CD4-positive, alpha-beta T cell (primary cell): Measurements from ENCODE around the gene CACNA2D3. TPM values are rescaled to one million over a fixed set of nuclear protein-coding genes. Genes with fewer than 3 reads are reported as not detected.

Source experiments
- ATAC-seq: fragments of 200-7000 bp; cut with Tn5 transposase; one replicate; pipeline ENCODE4 v1.10.0; 2022; ENCODE audit warnings: mild to moderate bottlenecking; ENCODE audit not compliant: poor library complexity
- CTCF ChIA-PET: fragments of 350-600 bp; sonication (Branson Sonifier 250); formaldehyde crosslinking; loops from one replicate; lab custom pipeline; 2021; ENCODE audit warnings: antibody characterized with exemption, inconsistent platforms; lab: Charles Lee
- POLR2A ChIA-PET: fragments of 350-600 bp; sonication (Branson Sonifier 250); formaldehyde crosslinking; loops from one replicate; lab custom pipeline; 2021; ENCODE audit warnings: antibody characterized with exemption, inconsistent platforms; lab: Charles Lee
- DNase-seq, 14 experiments: peaks; one replicate each; pipeline ENCODE4 v3.0.0-alpha.2; 2013 to 2020; ENCODE audit warnings: mixed read lengths in 2 of 14
- H3K27ac ChIP-seq, 2 donors: one replicate each; pipeline versions ENCODE4 v1.5.1 to v1.7.0; 2013; ENCODE audit warnings: low read length in 2 of 2, low read depth in 1 of 2, mild to moderate bottlenecking in 1 of 2
- H3K27me3 ChIP-seq, 2 experiments: 1 replicate in 1 of 2; 2 replicates in 1 of 2; pipeline versions ENCODE4 v1.6.1 to v1.7.0; 2013; ENCODE audit warnings: low read length in 2 of 2, control low read depth in 1 of 2, mild to moderate bottlenecking in 1 of 2, moderate library complexity in 1 of 2; ENCODE audit not compliant: insufficient read depth in 2 of 2, control insufficient read depth in 1 of 2
- H3K36me3 ChIP-seq: one replicate; pipeline ENCODE4 v1.6.1; 2013; ENCODE audit warnings: low read length, control low read depth; ENCODE audit not compliant: insufficient read depth
- H3K4me1 ChIP-seq: one replicate; pipeline ENCODE4 v1.6.1; 2013; ENCODE audit warnings: low read length, control low read depth; ENCODE audit not compliant: insufficient read depth
- H3K4me3 ChIP-seq: one replicate; pipeline ENCODE4 v1.5.1; 2013; ENCODE audit warnings: mild to moderate bottlenecking, low read length, moderate library complexity
- H3K9me3 ChIP-seq, 2 experiments: 1 replicate in 1 of 2; 2 replicates in 1 of 2; pipeline versions ENCODE4 v1.6.1 to v1.7.0; 2013; ENCODE audit warnings: low read length in 2 of 2, mild to moderate bottlenecking in 2 of 2, control low read depth in 1 of 2, moderate library complexity in 1 of 2; ENCODE audit not compliant: control insufficient read depth in 1 of 2, insufficient read depth in 1 of 2
- H3K27ac Mint-ChIP-seq: one replicate; pipeline ENCODE4 v1.8.0; 2020; ENCODE audit warnings: mixed read lengths
- H3K27me3 Mint-ChIP-seq: one replicate; pipeline ENCODE4 v1.8.0; 2021; ENCODE audit warnings: mixed read lengths
- H3K36me3 Mint-ChIP-seq: one replicate; pipeline ENCODE4 v1.8.0; 2021; ENCODE audit warnings: low read depth, mixed read lengths
- H3K4me1 Mint-ChIP-seq: one replicate; pipeline ENCODE4 v1.8.0; 2021; ENCODE audit warnings: low read depth, mixed read lengths
- H3K4me3 Mint-ChIP-seq: one replicate; pipeline ENCODE4 v1.8.0; 2020; ENCODE audit warnings: mild to moderate bottlenecking, mixed read lengths
- H3K9me3 Mint-ChIP-seq: one replicate; pipeline ENCODE4 v1.8.0; 2020; ENCODE audit warnings: mixed read lengths
- intact Hi-C, 2 experiments: fragments of 100-400 bp; cut with DNase I in 1 of 2; cut with micrococcal nuclease in 1 of 2; formaldehyde crosslinking; loops; one replicate each; pipeline versions ENCODE4 v1.15.1 to v1.9.0; 2023 to 2025; cut with DNase I, micrococcal nuclease
- total RNA-seq, 174 experiments: library from RNA in 2 of 174; stranded (reverse) in 2 of 174; gene quantifications; one replicate each; pipeline ENCODE4 v1.2.3 and lab custom pipeline; 2021 to 2026
- TF ChIP-seq, protein P1 (sequence below): fragments of 200-600 bp; IDR thresholded peaks from one replicate; pipeline ENCODE4 v1.8.0; 2022; ENCODE audit warnings: antibody characterized with exemption, mild to moderate bottlenecking

CACNA2D3 gene
- total RNA-seq, 2 experiments from 2014 or later, result 0.08 TPM; not detected in 1

DNA sequence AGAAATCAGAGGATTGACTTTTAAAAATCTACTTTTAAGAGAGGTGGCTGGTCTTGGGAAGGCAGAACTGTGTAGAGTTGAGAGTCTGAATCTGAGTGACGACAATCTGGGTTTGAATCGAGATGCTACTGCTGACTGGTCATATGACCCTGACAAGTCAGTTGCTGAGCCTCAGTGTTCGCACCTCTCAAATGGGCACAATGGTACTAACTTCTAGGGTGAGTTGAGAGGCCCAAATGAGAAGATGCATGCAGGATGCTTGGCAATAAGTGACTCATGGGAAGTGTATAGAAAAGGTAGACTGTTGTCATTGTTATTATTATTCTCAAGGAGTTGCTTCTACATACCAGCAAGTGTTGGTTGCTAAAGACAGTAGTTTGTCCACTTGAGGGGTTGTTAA is 10.3 kb downstream of the CACNA2D3 start:
- ATAC-seq, result no peak
- Histone ChIP-seq H3K36me3 (no peaks in the 10 kb centered on the region), H3K9me3 (no peaks in the 10 kb centered on the region), H3K4me1 (no peaks in the 10 kb centered on the region), H3K4me3 (no peak overlapping the region), H3K27ac (no peak overlapping the region), H3K27me3 (no peaks in the 10 kb centered on the region)
- Mint-ChIP-seq H3K27me3 (peaks cover 20% of the 10 kb centered on the region), H3K4me3 (no peak overlapping the region), H3K27ac (no peak overlapping the region), H3K4me1 (no peaks in the 10 kb centered on the region), H3K9me3 (no peaks in the 10 kb centered on the region), H3K36me3 (no peaks in the 10 kb centered on the region)
- TF ChIP-seq, protein P1, sequence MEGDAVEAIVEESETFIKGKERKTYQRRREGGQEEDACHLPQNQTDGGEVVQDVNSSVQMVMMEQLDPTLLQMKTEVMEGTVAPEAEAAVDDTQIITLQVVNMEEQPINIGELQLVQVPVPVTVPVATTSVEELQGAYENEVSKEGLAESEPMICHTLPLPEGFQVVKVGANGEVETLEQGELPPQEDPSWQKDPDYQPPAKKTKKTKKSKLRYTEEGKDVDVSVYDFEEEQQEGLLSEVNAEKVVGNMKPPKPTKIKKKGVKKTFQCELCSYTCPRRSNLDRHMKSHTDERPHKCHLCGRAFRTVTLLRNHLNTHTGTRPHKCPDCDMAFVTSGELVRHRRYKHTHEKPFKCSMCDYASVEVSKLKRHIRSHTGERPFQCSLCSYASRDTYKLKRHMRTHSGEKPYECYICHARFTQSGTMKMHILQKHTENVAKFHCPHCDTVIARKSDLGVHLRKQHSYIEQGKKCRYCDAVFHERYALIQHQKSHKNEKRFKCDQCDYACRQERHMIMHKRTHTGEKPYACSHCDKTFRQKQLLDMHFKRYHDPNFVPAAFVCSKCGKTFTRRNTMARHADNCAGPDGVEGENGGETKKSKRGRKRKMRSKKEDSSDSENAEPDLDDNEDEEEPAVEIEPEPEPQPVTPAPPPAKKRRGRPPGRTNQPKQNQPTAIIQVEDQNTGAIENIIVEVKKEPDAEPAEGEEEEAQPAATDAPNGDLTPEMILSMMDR, result no peak
- ChIA-PET CTCF (no interaction called here), POLR2A (no interaction called here)
- intact Hi-C loops, result no loop called here
- DNase-seq, result no peak

DNA sequence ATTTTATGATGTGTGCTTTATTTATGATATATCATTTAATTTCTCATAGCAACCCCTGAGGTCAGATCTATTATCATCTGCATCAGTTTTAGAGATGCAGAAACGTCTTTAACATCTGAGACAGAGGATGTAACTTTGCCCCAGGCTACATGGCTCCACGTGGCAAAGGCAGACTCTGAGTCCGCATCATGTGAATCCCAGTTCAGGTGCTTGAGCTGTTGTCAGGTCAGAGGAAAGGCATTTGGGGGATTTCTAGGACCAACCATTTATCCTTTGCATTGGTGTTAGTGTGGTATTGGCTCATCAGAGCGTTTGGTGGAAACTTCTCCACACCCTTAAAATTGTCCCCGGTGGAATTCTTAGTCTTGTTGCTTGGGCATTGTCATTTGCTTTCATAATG is 10.8 kb downstream of the CACNA2D3 start:
- H3K4me3 ChIP-seq, result no peak overlapping the region
- H3K36me3 ChIP-seq, result no peaks in the 10 kb centered on the region
- no peak overlapping the region for H3K27ac ChIP-seq
- ATAC-seq, result no peak
- intact Hi-C loops, result no loop called here
- POLR2A ChIA-PET, result no interaction called here
- Mint-ChIP-seq H3K36me3 (no peaks in the 10 kb centered on the region), H3K4me1 (no peaks in the 10 kb centered on the region), H3K4me3 (no peak overlapping the region), H3K9me3 (no peaks in the 10 kb centered on the region), H3K27ac (no peak overlapping the region), H3K27me3 (peaks cover 20% of the 10 kb centered on the region)
- H3K9me3 ChIP-seq, result no peaks in the 10 kb centered on the region
- TF ChIP-seq, protein P1, result no peak
- no peak for DNase-seq
- CTCF ChIA-PET, result no interaction called here
- H3K27me3 ChIP-seq, result no peaks in the 10 kb centered on the region
- H3K4me1 ChIP-seq, result no peaks in the 10 kb centered on the region

DNA sequence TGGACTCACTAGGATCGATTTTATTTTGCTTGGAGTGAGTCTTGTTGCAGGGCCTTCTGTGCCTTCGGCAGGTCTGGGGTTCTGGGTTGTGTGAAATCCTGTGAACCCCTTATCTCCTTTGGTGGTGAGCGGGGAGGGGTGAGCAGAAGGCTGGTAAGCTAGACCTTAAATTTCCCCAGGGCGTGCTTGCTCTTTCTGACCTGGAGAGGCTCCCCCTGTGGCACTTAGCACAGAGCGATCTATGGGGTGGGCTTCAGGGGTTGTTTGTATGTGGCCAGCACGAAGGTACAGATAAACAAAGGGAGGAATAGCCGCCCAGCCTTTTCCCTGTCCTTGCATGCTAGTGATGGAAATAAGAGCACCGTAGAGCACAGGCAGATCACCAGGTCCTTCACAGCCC is 11.8 kb downstream of the CACNA2D3 start:
- no peak overlapping the region for H3K4me3 ChIP-seq

More for the DNA sequence above, 11.8 kb downstream of the CACNA2D3 start:
- Mint-ChIP-seq H3K9me3 (no peaks in the 10 kb centered on the region), H3K27ac (no peak overlapping the region), H3K27me3 (peaks cover 20% of the 10 kb centered on the region), H3K4me3 (no peak overlapping the region), H3K4me1 (no peaks in the 10 kb centered on the region), H3K36me3 (no peaks in the 10 kb centered on the region)
- DNase-seq (no peak), ATAC-seq (no peak)
- TF ChIP-seq, protein P1, result no peak
- ChIA-PET CTCF (no interaction called here), POLR2A (no interaction called here)
- Histone ChIP-seq H3K9me3 (peaks cover 0 to 5% of the 10 kb centered on the region in 2 experiments), H3K36me3 (no peaks in the 10 kb centered on the region), H3K4me1 (no peaks in the 10 kb centered on the region), H3K27me3 (no peaks in the 10 kb centered on the region), H3K27ac (no peak overlapping the region)
- intact Hi-C loops, result no loop called here
